Measurements from ENCODE around the gene IRX5. TPM values are rescaled to one million over a fixed set of nuclear protein-coding genes. Genes with fewer than 3 reads are reported as not detected.

The IRX5 gene
- polyA plus RNA-seq, 1 experiment = 2.2 TPM

- CTCF ChIA-PET = no interaction called here
- POLR2A ChIA-PET = no interaction called here
- H3K36me3 ChIP-seq (ENCODE audit: control insufficient read depth, insufficient read depth, low read length) = peaks cover 5% of the 10 kb centered on the region
- H3K4me3 ChIP-seq (ENCODE audit: low read depth, low read length) = peak overlapping the region; percentile 65
- DNase-seq (ENCODE audit: low read depth) = no peak
- H3K27me3 ChIP-seq (ENCODE audit: control insufficient read depth, insufficient read depth, low read length) = no peaks in the 10 kb centered on the region
- peak; percentile 22; the same call in 1 of the 2 replicates for TF ChIP-seq CTCF (IDR thresholded peaks at IDR 0.05; ENCODE audit: insufficient read depth, low read depth, low read length)
Measured at GRCh38 chr16:54932737-54933254, 2.1 kb downstream of the IRX5 start.

GRCh38 chr16:54933281-54934011, 2.8 kb downstream of the IRX5 start:
- ChIA-PET POLR2A (no interaction called here), CTCF (no interaction called here)
- H3K27me3 ChIP-seq (ENCODE audit: control insufficient read depth, insufficient read depth, low read length) = no peaks in the 10 kb centered on the region
- peak overlapping the region; percentile 36 for H3K4me3 ChIP-seq (ENCODE audit: low read depth, low read length)
- DNase-seq (ENCODE audit: low read depth) = no peak
- TF ChIP-seq CTCF (IDR thresholded peaks at IDR 0.05; ENCODE audit: insufficient read depth, low read depth, low read length) = no peak
- peaks cover 5% of the 10 kb centered on the region for H3K36me3 ChIP-seq (ENCODE audit: control insufficient read depth, insufficient read depth, low read length)

GRCh38 chr16:54934481-54935265, 4.0 kb downstream of the IRX5 start:
- POLR2A ChIA-PET = interaction anchor here (0.6 kb wide), 1 partner anchor 652 kb away, joined by 3 read pairs; no protein-coding TSS in a partner anchor
- no peak for DNase-seq (ENCODE audit: low read depth)
- CTCF ChIA-PET = interaction anchor here (1.7 kb wide), 1 partner anchor 12 kb away, joined by 4 read pairs; no protein-coding TSS in a partner anchor
- peak overlapping the region; percentile 37 for H3K4me3 ChIP-seq (ENCODE audit: low read depth, low read length)
- TF ChIP-seq CTCF (IDR thresholded peaks at IDR 0.05; ENCODE audit: insufficient read depth, low read depth, low read length) = no peak
- H3K36me3 ChIP-seq (ENCODE audit: control insufficient read depth, insufficient read depth, low read length) = peaks cover 5% of the 10 kb centered on the region
- H3K27me3 ChIP-seq (ENCODE audit: control insufficient read depth, insufficient read depth, low read length) = no peaks in the 10 kb centered on the region

- Histone ChIP-seq H3K27me3 (ENCODE audit: control insufficient read depth, insufficient read depth, low read length) (no peaks in the 10 kb centered on the region), H3K36me3 (ENCODE audit: control insufficient read depth, insufficient read depth, low read length) (peaks cover 5% of the 10 kb centered on the region), H3K4me3 (ENCODE audit: low read depth, low read length) (peak overlapping the region; percentile 37)
- no peak for TF ChIP-seq CTCF (IDR thresholded peaks at IDR 0.05; ENCODE audit: insufficient read depth, low read depth, low read length)
- POLR2A ChIA-PET = no interaction called here
- CTCF ChIA-PET = interaction anchor here (1.0 to 2.0 kb wide), 3 partner anchors 11 to 1384 kb away, joined by 3 to 4 read pairs (median 4); no protein-coding TSS in a partner anchor
- DNase-seq (ENCODE audit: low read depth) = no peak
Measured at GRCh38 chr16:54935266-54935968, 4.8 kb downstream of the IRX5 start.
